Activated naive CD4-positive, alpha-beta T cell treated with anti-CD3 and anti-CD28 coated beads, Interleukin-2, amount 50 U/mL, for 72 hours (primary cell): ENCODE data around the gene PLPPR2. TPM values are rescaled to one million over a fixed set of nuclear protein-coding genes. Genes with fewer than 3 reads are reported as not detected.
"Not testable (repeated sequence)": the region's sequence is repeated elsewhere in the genome, so short reads cannot be mapped to it uniquely, and the experiment has no call there.

Experiments
- ATAC-seq, 2 donors: fragments of 150-1000 bp; cut with Tn5 transposase; 2 replicates each; pipeline ENCODE4 v1.10.0; 2021; ENCODE audit warnings: mild to moderate bottlenecking in 2 of 2, moderate library complexity in 2 of 2
- DNase-seq, 2 donors: peaks; one replicate each; pipeline ENCODE4 v3.0.0; 2021 to 2022; ENCODE audit warnings: low spot score in 2 of 2
- H3K27ac Mint-ChIP-seq, 2 donors: one replicate each; pipeline ENCODE4 v1.8.0; 2022; ENCODE audit warnings: mild to moderate bottlenecking in 2 of 2, mixed read lengths in 2 of 2
- H3K36me3 Mint-ChIP-seq, 2 donors: one replicate each; pipeline ENCODE4 v1.8.0; 2022; ENCODE audit warnings: mixed read lengths in 2 of 2
- H3K9me3 Mint-ChIP-seq, 2 donors: one replicate each; pipeline ENCODE4 v1.8.0; 2022; ENCODE audit warnings: mixed read lengths in 2 of 2
- total RNA-seq, 2 donors: library from RNA; stranded (reverse); gene quantifications; one replicate each; pipeline ENCODE4 v1.2.3, GENCODE V29; 2022

Gene PLPPR2, protein sequence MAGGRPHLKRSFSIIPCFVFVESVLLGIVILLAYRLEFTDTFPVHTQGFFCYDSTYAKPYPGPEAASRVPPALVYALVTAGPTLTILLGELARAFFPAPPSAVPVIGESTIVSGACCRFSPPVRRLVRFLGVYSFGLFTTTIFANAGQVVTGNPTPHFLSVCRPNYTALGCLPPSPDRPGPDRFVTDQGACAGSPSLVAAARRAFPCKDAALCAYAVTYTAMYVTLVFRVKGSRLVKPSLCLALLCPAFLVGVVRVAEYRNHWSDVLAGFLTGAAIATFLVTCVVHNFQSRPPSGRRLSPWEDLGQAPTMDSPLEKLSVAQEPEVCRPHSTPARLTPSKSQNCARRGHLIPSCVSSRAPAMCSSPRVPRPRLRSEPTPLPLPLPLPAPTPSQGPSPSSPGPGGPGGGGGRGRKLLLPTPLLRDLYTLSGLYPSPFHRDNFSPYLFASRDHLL
- 1 to 10 TPM; 4.4 to 7.9 TPM for total RNA-seq

DNA sequence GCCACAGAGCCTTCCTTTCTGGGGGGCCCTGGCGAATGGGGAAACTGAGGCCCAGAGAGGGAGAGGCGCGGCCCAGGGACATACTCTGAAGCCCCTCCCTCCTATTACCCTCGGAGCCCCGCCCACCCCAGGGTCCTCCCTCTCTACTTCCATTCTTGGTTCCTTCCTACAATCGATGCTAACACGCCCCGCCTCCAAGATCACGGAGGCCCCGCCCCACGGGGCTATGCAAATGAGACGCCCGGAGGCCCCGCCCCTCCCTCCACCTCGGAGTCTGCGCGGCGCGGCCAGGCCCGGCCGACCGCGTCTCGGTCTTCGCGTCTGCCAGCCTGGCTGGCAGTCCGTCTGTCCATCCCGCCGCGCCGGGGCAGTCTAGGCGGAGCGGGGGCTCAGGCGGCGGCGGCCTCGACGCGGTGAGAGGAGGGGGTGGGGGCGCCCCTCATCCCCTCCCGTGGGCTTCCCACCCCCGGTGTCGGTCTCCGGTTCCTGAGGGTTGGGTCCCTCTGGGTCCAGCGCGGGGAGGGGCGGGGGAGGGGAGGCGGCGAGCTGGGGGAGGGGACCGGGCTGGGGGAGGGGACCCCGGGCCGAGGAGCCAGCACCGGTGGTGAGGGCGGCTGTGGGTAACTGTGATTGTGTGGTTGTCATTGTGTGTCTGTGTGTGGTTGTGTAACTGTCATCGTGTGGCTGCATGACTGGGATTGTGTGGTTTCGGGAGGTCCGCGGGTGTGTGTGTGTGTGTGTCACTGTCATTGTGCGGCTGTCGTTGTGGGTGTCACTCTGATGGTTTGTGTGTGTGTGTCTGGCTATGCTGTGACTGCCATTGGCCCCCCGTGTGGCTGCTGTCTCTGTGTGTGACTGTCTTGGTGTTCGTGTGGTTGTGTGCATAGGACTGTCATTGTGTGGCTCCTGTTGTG lies at the start of gene PLPPR2:
TSS of gene PLPPR2 (plus strand) at position 273 of the 914 bp plus-strand sequence. CDS start 2,242 bp downstream, outside the sequence.
- H3K9me3 Mint-ChIP-seq, result no peaks in the 10 kb centered on the region
- no peak within 1 kb of the TSS for H3K27ac Mint-ChIP-seq
- peak; percentile 76 to 96 for ATAC-seq
- no peaks in the 10 kb centered on the region for H3K36me3 Mint-ChIP-seq
- peak; percentile 73 to 90 for DNase-seq

DNA sequence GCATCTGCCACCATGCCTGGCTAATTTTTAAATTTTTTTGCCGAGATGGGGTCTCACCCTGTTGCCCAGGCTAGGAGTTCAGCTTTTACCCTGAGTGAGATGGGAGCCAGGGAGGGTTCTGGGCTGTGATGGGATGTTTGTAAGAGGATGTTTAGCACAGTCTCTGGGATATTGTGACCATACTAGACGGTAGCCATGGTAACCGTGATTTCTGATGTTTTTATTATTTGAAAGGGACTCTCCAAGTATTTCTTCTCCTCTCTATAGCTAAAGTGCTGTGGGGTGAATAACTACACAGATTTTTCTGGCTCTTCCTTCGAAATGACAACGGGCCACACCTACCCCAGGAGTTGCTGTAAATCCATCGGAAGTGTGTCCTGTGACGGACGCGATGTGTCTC lies 48.9 kb upstream of the PLPPR2 start:
- no peak overlapping the region for H3K27ac Mint-ChIP-seq

DNA sequence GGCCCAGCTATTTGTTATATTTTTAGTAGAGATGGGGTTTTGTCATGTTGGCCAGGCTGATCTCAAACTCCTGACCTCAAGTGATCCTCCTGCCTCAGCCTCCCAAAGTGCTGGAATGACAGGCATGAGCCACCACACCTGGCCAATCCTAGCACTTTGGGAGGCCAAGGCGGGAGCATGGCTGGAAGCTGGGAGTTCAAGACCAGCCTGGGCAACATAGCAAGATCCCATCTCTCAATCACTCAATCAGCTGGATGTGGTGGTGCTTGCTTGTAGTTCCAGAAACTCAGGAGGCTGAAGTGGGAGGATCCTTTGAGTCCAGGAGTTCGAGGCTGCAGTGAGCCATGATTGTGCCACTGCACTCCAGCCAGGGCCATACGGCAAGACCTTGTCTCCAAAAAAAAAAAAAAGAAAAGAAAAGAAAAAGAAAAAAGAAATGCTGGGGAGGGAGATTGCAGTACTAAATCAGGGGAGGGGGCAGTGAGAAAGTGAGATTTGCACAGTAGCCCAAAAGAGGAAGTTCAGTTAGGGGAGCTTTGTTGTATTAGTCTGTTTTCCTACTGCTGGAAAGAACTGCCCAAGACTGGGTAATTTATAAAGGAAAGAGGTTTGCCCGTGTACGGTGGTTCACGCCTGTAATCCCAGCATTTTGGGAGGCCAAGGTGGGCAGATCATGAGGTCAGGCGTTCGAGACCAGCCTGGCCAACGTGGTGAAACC lies 34.8 kb upstream of the PLPPR2 start:
- not testable (repeated sequence) for H3K36me3 Mint-ChIP-seq, H3K27ac Mint-ChIP-seq, H3K9me3 Mint-ChIP-seq, ATAC-seq, DNase-seq

More for the DNA sequence above, 48.9 kb upstream of the PLPPR2 start:
- ATAC-seq (no peak), DNase-seq (no peak)
- H3K36me3 Mint-ChIP-seq, result no peaks in the 10 kb centered on the region
- H3K9me3 Mint-ChIP-seq, result no peaks in the 10 kb centered on the region

DNA sequence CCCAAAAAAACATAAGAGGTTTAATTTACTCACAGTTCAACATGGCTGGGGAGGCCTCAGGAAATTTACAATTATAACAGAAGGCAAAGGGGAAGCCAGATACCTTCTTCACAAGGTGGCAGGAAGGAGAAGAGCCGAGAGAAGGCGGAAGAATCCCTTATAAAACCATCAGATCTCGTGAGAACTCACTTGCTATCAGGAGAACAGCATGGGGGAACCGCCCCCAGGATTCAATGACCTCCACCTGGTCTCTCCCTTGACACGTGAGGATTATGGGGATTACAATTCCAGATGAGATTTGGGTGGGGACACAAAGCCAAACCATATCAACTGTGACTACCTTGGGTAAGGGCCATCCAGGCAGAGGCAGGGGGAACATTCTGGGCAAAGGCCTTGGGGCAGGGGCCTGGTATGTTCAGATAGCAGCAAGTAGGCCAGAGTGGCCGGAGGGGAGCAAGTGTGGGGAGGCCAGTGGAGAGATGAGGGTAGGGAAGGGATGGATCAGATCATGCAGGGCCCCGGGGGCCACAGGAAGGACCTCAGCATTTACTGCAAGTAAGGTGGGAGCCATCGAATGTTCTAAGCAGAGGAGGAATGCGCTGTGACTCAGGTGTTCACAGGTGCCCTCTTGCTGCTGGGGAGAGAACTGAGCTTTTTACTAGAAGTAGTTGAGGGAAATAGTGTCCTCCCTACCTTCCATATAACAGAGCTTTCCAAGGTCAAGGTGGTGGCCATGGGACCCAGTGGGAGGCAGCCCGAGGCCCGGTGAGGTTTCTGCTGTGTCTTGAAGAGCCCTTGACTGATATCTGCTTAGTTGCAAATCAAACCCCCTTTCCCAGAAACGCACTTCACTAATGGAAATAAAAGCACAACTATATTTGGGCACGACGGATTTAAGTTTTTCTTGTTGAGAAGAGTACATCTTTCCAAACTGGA lies 33.8 kb upstream of the PLPPR2 start:
- ATAC-seq, result no peak
- Mint-ChIP-seq H3K9me3 (no peaks in the 10 kb centered on the region), H3K36me3 (no peaks in the 10 kb centered on the region), H3K27ac (no peak overlapping the region)
- DNase-seq, result no peak

DNA sequence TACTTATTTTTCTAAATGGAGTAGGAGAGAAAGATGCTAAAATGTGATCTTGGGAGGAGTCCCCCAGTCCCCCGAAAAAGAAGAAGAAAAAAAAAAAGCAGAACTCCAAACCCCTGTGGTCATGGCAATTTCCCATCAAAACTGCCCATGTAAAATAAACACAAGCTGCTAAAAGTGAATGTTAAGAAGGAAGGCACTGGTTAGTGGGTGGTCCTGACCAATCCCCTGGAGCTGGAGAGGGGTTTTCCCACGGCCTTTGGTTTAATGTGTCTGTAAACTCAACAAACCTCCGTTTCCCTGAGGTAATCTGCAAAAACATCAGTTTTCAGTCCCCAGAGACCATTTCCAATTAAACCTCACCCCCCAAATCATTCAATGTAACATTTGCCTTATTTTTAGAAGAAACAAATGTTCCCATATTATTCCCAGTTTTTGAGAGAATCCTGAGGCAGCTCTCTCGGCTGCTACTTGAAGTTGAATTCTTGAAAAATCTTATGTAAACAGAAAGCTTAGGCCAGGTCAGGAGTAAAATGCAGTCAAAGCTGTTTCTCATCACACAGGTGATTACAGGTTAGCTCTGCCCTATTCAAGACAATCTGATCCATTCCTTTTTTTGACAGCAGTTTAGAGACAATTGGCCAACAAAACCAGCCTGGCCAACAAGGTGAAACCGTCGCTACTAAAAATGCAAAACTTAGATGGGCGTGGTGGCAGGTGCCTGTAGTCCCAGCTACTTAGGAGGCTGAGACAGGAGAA lies 32.8 kb upstream of the PLPPR2 start:
- no peak for DNase-seq
- H3K27ac Mint-ChIP-seq, result no peak overlapping the region
- no peak for ATAC-seq

DNA sequence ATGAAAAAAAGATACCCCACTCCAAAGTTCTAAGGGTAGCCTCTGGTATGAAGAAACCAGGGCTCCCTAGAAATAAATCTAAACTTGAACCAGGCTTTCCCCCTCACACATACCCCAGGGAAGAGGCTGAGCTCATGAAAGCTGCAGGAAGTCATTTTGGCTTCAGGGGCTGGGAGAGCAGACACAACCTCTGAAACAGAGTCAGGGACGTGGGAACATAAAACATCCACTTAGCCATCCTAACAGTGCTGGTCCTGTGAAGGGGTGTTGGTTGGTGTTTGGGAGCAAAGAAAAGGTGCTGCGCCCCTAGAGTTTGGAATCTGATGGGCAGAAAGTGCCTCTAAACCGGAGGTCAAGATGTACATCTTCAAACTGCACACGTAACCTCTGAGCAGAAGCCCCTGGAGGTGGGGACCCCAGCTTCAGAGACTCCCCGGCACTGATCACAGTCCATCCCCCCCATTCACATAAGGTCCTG lies 31.6 kb upstream of the PLPPR2 start:
- Mint-ChIP-seq H3K27ac (peak overlapping the region; percentile 78 to 81), H3K9me3 (no peaks in the 10 kb centered on the region), H3K36me3 (no peaks in the 10 kb centered on the region)
- no peak for DNase-seq
- no peak for ATAC-seq

More for the DNA sequence above, 32.8 kb upstream of the PLPPR2 start:
- Mint-ChIP-seq H3K9me3 (no peaks in the 10 kb centered on the region), H3K36me3 (no peaks in the 10 kb centered on the region)

DNA sequence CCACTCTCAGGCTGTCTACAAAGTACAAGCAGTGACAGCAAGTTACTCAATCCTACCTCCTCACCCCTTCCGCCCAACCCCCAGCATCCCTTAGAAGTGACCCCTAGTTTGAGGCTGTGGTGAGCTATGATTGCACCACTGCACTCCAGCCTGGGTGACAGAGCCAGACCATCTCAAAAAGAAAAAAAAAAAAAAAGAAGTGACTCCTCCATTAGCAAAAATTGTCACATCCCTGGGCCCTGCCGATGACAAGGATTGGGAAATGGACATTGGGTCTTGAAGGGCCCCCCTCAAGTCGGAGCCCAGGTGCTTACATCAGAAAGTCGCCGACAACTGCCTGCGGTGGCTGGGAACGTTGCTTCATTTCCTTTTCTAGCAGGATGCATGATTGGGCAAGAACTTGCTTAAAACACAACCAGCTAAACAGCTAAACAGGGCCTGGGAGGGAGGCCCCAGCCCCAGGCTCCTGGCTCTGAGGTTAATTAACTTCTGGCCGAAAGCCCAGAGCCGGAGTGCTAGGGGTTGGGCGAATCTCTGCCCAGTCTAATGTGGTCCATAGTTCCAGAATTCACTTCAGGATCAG lies 31.1 kb upstream of the PLPPR2 start:
- Mint-ChIP-seq H3K36me3 (no peaks in the 10 kb centered on the region), H3K27ac (peak overlapping the region; percentile 78 to 81), H3K9me3 (no peaks in the 10 kb centered on the region)
- DNase-seq, result no peak
- ATAC-seq, result peak; percentile 58 to 84

DNA sequence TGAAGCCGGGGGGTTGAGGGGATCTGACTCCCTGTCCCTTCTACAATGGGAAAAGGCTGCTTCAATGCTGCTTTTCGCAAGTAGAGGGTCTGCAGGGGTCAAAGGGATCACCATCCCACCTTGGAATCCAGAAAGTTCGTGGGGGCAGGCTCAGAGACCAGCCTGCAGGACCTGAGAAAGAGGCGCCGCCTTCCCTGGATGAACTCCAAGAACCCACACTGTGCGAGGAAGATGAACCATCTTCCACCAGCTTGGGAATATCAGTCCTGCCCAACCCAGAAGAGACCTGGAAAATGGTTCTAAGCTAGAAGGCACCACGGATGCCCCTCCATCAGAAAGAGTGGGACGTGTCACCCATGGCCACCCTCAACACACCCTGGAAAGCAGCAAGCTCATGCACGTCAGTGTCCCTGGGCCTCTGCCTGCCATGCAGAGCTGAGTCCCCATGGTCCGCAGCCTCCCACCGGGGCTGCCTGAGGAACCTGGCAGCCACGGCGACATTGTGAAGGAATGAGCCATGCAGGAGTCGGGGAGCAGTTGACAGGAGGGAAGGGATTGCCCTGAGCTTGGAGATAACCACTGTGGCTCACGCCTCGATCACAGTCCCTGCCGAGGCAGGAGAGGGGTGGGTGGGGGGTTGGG lies 30.4 kb upstream of the PLPPR2 start:
- Mint-ChIP-seq H3K27ac (peak overlapping the region; percentile 78 to 81), H3K36me3 (no peaks in the 10 kb centered on the region), H3K9me3 (no peaks in the 10 kb centered on the region)
- DNase-seq (no peak), ATAC-seq (no peak)

DNA sequence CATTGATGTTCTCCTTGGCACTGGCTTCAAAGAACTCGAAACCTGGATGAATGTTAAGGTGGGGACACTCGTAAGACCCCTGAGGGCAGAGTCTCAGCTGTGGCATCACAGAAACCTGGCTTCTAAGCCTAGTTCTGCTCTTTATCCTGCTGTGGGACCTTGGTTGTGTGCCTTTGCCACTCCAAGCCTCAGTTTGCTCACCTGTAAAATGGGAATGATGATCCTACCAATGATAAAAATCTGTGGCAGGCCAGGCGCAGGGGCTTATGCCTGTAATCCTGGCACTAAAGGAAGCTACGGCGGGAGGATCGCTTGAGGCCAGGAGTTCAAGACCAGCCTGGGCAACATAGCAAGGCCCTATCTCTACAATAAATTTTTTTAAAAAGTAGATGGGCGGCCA lies 29.7 kb upstream of the PLPPR2 start:
- no peak overlapping the region for H3K27ac Mint-ChIP-seq
- no peaks in the 10 kb centered on the region for H3K9me3 Mint-ChIP-seq
- no peaks in the 10 kb centered on the region for H3K36me3 Mint-ChIP-seq
- ATAC-seq (no peak), DNase-seq (no peak)

DNA sequence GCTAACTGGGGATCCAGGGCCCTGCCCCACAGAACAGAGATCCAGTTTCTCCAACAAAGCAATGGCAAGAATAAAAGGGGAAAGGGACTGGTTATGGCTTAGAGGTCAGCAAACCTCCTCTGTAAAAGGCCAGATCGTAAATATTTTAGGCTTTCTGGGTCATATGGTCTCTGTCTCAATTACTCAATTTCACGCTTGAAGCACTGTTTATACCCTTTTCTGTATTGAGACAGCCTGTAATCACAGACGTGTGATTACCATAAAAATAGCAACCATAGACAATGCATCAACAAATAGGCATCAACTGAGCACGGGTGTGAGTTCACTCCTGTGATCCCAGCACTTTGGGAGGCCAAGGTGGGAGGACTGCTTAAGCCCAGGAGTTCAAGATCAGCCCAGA lies 25.1 kb upstream of the PLPPR2 start:
- ATAC-seq (no peak), DNase-seq (no peak)
- Mint-ChIP-seq H3K9me3 (no peaks in the 10 kb centered on the region), H3K36me3 (peaks cover 1 to 2% of the 10 kb centered on the region in 2 donors), H3K27ac (no peak overlapping the region)

DNA sequence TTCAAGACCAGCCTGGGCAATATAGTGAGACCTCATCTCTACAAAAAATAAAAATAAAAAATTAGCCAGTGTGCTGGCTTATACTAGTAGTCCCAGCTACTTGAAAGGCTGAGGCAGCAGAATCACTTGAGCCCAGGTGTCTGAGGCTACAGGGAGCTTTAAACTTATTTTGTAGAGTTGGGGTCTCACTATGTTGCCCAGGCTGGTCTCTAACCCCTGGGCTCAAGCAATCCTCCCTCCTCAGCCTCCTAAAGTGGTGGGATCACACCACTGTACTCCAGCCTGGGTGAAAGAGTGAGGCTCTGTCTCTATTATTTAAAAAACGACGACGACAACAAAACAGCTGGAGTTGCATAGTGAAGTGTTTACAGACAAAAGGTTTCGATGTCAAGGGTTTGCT lies 23.7 kb upstream of the PLPPR2 start:
- Mint-ChIP-seq H3K9me3 (no peaks in the 10 kb centered on the region), H3K27ac (no peak overlapping the region), H3K36me3 (peaks cover 6% of the 10 kb centered on the region in 2 donors)
- no peak for DNase-seq
- ATAC-seq, result no peak

DNA sequence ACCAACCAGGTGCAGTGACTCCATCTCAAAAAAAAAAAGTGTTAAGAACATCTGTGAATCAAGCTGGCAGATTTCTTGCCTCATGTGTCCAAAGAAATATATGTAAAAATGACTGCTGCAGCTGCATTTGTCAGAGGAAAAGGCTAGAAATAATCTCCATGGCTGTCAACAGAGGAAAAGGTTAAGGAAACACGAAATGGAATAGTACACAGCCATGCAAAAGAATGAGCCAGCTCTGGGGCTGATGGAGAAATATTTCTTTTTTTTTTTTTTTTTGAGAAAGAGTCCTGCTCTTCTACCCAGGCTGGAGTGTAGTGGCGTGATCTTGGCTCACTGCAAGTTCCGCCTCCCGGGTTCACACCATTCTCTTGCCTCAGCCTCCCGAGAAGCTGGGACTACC lies 22.4 kb upstream of the PLPPR2 start:
- no peak for ATAC-seq
- H3K9me3 Mint-ChIP-seq, result no peaks in the 10 kb centered on the region

DNA sequence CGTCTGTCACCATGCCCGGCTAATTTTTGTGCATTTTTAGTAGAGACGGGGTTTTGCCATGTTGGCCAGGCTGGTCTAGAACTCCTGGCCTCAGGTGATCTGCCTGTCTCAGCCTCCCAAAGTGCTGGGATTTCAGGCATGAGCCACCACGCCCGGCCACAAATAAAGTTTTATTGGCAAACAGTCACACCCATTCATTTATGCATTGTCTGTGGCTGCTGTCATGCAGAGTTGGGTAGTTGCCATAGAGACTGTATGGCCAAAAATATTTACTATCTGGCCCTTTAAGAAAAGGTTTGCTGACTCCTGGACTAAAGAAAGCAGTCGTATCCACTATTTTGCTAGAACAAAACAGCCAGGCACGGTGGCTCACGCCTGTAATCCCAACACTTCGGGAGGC lies 21.4 kb upstream of the PLPPR2 start:
- not testable (repeated sequence) for DNase-seq

More for the DNA sequence above, 22.4 kb upstream of the PLPPR2 start:
- no peak for DNase-seq
- H3K36me3 Mint-ChIP-seq, result peaks cover 6% of the 10 kb centered on the region in 2 donors
- H3K27ac Mint-ChIP-seq, result no peak overlapping the region

DNA sequence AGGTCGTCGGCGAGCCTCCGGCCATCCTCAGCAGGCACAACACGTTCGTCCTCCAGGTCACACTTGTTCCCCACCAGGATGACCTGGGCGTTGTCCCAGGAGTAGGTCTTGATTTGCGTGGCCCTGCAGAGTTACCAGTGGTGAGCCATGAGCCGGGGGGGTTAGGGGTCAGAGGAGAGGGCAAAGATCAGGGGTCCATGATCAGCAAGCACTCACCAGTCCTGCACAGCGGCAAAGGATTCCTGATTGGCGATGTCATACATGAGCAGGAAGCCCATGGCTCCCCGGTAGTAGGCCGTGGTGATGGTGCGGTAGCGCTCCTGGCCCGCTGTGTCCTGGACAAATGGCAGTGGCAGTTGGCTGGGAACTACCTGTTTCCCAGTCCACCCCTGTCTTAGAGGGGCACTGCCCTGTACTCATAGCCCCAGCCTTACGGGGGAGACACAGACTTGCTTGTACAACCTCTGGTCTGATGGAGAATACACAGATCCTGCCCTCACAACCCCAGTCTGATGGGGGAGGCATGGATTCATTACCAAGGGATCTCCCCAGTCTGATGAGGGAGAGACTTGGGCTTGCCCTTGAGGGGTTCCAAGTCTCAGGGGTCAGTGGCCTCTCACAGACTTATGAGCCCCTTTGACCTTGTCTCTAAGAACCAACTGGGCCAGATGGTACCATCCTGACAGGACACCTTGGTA lies 19.6 kb upstream of the PLPPR2 start:
- ATAC-seq (no peak), DNase-seq (no peak)
- H3K36me3 Mint-ChIP-seq, result peaks cover 6% of the 10 kb centered on the region in 2 donors
- H3K27ac Mint-ChIP-seq, result no peak overlapping the region
- no peaks in the 10 kb centered on the region for H3K9me3 Mint-ChIP-seq

More for the DNA sequence above, 21.4 kb upstream of the PLPPR2 start:
- H3K9me3 Mint-ChIP-seq, H3K36me3 Mint-ChIP-seq, ATAC-seq: not testable (repeated sequence)
- peak overlapping the region in 1 of 2 donors; percentile 44 for H3K27ac Mint-ChIP-seq
